Amniotic epithelial cell (primary cell): ENCODE data around the gene PRKAA1.
A peak's percentile ranks its signal among the peaks of the same experiment; 100 is the strongest.

Source experiments
- DNase-seq: peaks from one replicate; pipeline ENCODE4 v3.0.0-alpha.2; 2010; ENCODE audit warnings: low read depth

The PRKAA1 gene

DNA sequence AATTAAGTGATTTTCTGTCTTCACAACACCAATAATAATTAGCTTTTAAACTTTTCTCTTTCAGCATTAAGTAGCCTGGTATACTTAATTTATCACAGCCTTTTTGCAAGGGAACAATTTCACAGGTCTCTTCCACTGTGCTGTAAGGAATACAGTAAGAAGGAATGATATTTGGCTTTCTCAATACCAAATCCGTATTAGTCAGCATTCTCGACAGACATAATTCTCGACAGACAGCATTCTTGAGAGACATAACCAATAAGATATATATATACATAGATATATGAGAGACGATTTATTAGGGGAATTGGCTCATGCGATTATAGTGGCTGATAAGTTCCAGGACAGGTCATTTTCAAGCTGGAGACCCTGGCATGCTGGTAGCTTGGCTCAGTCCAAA lies 18.0 kb downstream of the PRKAA1 start:
- no peak for DNase-seq

DNA sequence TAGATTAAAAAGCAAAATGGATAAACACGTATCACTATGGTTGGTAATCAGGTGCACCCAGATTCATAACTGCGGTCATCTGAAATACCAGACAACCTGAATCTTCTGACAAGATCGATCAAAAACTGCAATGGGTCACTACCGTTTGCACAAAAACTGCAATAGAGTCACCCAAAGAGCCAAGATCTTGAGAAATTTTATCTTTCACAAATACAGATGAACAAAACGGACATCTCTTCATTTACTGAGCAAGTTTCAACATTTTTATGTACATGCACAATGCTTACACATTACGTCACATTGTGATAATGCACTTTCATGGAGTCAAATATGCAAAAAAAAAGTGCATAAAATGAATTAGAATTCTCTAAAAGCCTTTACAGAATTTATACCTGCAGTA lies 18.6 kb downstream of the PRKAA1 start:
- DNase-seq: no peak

- no peak for DNase-seq
Observed at GRCh38 chr5:40778133-40778532, 20.0 kb downstream of the PRKAA1 start.

DNA sequence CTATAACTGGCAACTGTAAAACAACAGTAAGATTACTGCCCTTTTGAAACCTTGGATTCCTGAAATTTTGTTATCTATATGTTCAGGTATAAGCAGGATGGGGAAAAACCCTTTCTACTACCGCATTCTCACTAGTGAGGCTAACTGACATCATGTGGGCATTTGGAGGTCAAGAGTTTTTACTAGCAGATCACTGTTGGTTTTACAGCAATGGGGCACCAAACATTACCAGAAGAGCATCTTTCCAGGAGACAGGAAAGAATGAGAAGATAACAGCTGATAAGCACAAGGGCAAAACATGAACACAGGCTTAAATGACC lies 21.6 kb downstream of the PRKAA1 start:
- no peak for DNase-seq

- DNase-seq: no peak
Observed at GRCh38 chr5:40775846-40776657, 22.1 kb downstream of the PRKAA1 start.

DNA sequence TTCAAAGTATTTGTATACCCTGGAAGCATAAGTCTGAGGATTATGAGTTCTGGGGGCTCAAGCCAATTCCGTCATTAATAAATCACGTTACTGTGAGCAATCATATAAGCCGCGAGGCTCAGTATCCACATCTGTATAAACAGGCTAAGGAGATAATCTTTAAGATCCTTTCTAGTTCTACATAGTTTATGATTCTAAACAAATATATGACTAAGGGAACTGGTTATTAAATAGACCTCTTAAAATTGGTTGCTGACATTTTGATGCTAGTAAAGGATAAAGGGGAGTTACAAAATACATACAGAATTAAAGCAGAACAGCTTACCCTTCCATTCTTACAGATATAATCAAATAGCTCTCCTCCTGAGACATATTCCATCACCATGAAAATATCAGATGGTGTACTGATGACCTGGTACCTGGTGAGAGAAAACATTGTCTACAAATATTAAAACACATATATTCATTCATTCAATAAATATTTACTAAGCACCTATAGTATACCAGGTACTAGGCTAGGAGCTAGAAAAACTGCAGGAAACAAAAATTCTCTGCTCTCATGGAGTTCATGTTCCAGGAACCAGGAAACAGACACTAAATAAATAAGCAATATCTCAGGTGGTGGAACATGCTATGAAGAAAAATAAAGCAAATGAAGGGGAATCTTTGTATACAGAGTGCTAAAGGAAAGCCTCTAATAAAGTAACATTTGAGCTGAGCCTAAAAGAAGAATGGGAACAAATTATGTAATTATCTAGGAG lies 22.9 kb downstream of the PRKAA1 start:
- DNase-seq: no peak

DNA sequence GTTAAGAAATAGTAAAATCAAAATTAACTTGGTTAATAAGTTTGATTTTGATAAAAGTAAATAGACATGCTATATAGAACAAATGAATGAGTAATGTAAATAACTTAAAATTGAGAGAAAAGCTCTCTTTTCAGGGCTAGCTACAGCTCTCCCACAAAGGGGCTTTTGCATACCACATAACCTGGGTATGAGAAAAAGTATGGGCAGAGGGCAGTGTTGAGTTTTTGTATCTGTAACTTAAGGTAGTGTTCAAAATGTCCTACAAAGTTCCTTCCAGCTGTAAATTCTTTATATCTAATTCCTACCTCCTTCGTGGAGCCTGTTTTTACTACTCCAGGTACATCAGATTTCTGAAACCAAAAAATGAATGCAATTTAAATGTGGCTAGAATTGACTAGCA lies 23.6 kb downstream of the PRKAA1 start:
- no peak for DNase-seq

DNA sequence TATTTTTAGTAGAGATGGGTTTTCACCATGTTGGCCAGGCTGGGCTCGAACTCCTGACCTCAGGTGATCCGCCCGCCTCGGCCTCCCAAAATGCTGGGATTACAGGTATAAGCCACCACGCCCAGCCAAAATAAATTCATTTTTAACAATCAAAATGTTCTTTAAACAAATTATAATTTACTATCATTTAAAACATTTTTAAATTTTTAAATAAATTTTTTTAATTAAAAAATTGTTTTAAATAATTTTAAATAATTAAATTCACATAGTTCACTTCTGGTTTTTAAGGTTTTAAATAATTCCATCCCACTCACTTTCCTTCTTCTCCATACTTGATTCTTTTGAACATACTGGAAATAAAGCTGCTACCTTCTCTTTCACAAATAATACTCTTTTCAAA lies 27.4 kb downstream of the PRKAA1 start:
- DNase-seq: no peak

DNA sequence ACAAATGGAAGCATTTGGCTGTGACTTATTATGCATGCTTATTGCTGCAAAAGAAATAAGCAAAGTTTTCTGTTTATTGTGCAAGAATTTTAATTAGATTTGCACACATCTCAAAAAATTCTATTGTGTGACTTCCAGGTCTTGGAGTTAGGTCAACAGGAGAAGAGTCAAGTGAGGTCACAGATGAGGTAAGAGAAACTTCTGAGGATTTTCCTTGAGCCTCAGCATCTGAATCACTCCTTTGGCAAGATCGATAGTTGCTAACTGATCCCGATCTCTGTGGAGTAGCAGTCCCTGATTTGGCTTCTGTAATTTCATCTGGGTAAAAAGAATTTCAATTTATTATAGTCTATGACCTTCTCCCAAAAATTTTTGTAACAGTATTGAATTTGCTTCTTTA lies 35.5 kb downstream of the PRKAA1 start:
- no peak for DNase-seq

DNA sequence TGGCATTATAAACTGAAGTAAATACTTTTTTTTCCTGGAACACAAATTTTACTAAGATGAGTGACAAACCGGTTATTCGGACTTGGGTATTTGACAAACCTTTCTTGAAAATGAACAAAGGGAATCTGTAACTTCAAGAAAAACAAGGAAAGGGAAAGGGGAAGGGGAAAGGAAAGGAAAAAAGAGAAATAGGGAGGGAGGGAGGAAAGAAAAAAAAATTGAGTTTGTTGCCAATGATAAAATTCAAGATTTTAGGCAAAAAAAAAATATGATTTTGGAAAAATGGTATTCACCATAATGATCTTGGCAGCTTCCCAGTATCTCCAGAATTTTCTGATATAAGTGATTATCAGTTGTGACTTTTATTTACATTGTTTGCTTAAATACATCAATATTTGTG lies 40.8 kb downstream of the PRKAA1 start:
- no peak for DNase-seq

DNA sequence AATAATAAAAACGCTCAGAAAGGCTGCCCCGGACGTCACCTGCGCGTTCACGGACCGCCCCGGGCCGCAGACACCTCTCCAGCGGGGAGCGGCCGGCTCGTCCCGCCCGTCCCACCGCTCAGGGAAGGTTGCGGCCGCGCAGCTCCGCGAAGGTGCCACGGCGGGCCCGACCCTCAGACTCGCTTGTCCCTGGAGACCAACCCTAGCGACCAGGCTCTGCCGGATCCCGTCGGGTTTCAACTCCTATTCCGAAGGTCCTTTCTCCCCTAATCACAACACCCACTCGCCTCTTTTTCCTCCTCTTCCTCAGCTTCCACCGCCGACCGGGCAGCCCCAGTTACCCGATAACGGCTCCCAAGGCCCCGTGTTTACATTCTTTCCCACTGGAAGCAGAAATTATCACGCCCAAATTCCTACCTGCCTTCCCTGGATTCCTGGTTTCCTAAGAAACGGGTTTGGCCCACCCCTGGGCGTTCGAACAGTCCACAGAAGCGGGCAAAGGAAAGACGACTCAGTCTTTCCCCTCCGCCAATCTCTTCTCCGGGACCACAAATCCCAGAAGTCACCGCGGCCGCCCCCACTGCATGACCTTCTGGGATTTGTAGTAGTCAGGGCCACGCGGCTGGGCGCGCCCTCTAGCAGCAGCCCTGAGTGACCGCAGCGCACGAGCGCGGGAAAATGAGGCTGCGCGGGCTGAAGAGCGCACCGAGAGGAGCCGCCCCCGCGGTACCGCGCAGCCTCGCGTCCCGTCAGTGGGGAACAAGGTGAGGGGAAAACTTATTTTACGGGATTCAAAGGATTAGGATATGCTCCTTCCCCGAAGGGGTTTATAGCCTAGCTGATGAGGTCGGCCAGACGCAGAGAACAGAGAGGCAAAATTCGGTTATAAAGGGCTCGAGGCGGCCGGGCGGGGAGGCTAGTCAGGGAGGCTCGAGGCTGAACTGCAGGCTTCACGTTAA lies 42.5 kb downstream of the PRKAA1 start, which contains the start of gene TTC33:
Gene TTC33 (minus strand): TSS at position 555 of the 959 bp plus-strand sequence. CDS start 8,943 bp downstream, outside the sequence.
- DNase-seq: peak; percentile 93

DNA sequence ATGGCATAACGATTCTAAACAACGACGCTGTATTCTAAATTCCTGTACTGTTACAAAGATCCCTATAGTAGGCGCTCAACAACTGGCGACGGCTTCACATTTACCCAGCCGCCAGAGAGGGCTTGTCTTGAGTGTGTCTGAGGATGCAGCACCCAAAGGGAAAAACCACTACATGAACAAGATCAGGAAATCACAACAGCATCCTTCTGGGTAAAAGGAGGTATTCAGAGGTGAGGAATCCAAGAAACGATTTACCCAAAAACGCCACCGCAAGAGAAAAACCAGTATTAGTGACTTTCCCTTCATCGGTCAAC lies 43.1 kb downstream of the PRKAA1 start:
- DNase-seq: peak; percentile 80

GRCh38 chr5:40754381-40755092 lies 43.6 kb downstream of the PRKAA1 start:
- peak; percentile 75 for DNase-seq

GRCh38 chr5:40746703-40747102 lies 51.5 kb downstream of the PRKAA1 start:
- peak; percentile 22 for DNase-seq

GRCh38 chr5:40743771-40744170 lies 54.4 kb downstream of the PRKAA1 start:
- peak; percentile 29 for DNase-seq

DNA sequence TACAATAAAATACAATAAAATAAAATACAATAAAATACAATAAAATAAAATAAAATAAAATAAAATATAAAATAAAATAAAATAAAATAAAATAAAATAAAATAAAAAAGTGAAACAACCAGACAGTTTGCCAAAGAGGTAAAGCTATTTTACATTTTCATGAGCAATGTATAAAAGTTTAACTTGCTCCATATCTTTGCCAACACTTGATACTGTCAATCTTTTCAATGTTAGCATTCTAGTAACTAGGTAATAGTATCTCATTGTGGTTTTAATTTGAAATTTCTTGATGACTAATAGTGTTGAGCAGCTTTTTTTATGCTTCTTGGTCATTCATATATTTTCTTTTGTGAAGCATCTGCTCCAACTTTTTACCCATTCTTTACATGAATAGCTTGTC lies 59.7 kb downstream of the PRKAA1 start:
- peak; percentile 12 for DNase-seq

DNA sequence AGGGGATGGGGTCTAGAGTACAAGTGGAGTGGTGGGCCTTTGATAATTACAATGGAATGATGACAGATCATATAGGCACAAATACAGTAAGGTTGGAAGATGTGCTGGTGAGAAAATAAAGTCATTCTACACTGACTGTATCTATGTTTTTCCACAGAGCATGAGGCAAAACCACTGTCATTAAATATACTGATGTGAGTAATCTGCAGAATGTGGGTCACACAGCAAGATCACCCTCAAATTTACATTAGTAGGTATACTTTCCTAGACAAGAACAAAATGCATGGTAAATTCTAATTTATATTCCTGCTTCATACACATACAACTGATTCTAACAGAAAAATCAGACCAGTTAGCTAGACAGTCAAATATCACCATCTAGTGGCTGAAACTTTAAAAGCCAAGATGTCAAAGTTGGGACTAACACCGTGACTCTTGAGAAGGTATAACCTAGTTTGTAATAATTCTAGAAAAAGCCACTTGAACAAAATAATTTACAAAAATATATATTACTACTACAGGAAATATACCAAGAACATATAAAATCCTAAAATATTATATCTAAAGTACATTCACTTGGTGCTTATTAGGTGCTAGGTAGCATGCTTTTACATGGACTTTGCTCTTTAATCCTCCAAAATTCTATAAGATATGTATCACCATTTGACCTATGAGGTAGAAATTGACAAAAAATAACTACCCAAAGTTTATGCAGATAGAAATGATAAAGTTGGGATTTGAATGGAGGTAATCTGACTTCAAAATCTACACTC lies 61.9 kb downstream of the PRKAA1 start:
- DNase-seq: peak; percentile 64

- DNase-seq: no peak
Observed at GRCh38 chr5:40735609-40736008, 62.6 kb downstream of the PRKAA1 start.

DNA sequence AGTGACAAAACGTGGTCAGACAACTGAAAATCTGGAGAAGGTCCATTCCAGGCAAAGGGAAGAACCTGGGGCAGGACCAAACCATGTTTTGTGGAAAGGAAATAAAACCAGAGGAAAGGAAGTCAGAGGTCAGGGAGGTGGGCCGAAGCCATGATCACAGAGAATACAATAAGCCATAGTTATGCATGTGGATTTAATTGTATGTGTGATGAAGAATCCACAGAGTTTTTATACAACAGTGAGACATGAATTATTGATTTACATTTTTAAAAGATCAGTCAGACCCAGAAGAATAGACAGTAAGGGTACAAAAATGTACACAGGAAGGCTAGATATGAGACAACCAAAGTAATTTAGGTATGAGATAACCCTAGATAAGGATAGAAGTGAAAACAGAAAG lies 63.2 kb downstream of the PRKAA1 start:
- DNase-seq: peak; percentile 67

GRCh38 chr5:40733879-40734563 lies 64.2 kb downstream of the PRKAA1 start:
- DNase-seq: no peak
